Memory B cell (primary cell): ENCODE measurements around the gene TEX28.
A peak's percentile ranks its signal among the peaks of the same experiment; 100 is the strongest.
"Not testable (repeated sequence)": the region's sequence is repeated elsewhere in the genome, so short reads cannot be mapped to it uniquely, and the experiment has no call there.

Source experiments
- ATAC-seq: fragments of 150-1000 bp; cut with Tn5 transposase; 2 replicates; pipeline ENCODE4 v1.10.0; 2021; ENCODE audit warnings: low read depth, mild to moderate bottlenecking, moderate library complexity
- DNase-seq, 2 donors: peaks; one replicate each; pipeline ENCODE4 v3.0.0; 2022; ENCODE audit warnings: low spot score in 2 of 2
- H3K27ac Mint-ChIP-seq: one replicate; pipeline ENCODE4 v1.8.0; 2022; ENCODE audit warnings: mild to moderate bottlenecking, moderate library complexity, mixed read lengths
- H3K27me3 Mint-ChIP-seq: one replicate; pipeline ENCODE4 v1.8.0; 2022; ENCODE audit warnings: mixed read lengths
- H3K36me3 Mint-ChIP-seq: one replicate; pipeline ENCODE4 v1.8.0; 2022; ENCODE audit warnings: mild to moderate bottlenecking, mixed read lengths
- H3K4me1 Mint-ChIP-seq: one replicate; pipeline ENCODE4 v1.8.0; 2022; ENCODE audit warnings: mixed read lengths
- H3K4me3 Mint-ChIP-seq: one replicate; pipeline ENCODE4 v1.8.0; 2022; ENCODE audit warnings: mild to moderate bottlenecking, moderate library complexity, mixed read lengths
- H3K9me3 Mint-ChIP-seq: one replicate; pipeline ENCODE4 v1.8.0; 2022; ENCODE audit warnings: mixed read lengths

The TEX28 gene, protein sequence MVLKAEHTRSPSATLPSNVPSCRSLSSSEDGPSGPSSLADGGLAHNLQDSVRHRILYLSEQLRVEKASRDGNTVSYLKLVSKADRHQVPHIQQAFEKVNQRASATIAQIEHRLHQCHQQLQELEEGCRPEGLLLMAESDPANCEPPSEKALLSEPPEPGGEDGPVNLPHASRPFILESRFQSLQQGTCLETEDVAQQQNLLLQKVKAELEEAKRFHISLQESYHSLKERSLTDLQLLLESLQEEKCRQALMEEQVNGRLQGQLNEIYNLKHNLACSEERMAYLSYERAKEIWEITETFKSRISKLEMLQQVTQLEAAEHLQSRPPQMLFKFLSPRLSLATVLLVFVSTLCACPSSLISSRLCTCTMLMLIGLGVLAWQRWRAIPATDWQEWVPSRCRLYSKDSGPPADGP

GRCh38 chrX:154294791-154295574 lies at the start of gene TEX28:
Gene TEX28, minus strand, starts transcription at chrX:154295124. Its CDS starts 3,007 bp downstream, at chrX:154292117.
- no peaks in the 10 kb centered on the region for H3K27me3 Mint-ChIP-seq
- no peak within 1 kb of the TSS for H3K4me3 Mint-ChIP-seq
- H3K4me1 Mint-ChIP-seq: peaks cover 11% of the 10 kb centered on the region
- no peak for DNase-seq
- H3K36me3 Mint-ChIP-seq: no peaks in the 10 kb centered on the region
- no peaks in the 10 kb centered on the region for H3K9me3 Mint-ChIP-seq
- no peak for ATAC-seq
- H3K27ac Mint-ChIP-seq: no peak within 1 kb of the TSS

GRCh38 chrX:154343620-154344019 lies 48.7 kb upstream of the TEX28 start:
- ATAC-seq: peak; percentile 25
- H3K27me3 Mint-ChIP-seq, H3K4me3 Mint-ChIP-seq, H3K36me3 Mint-ChIP-seq, H3K27ac Mint-ChIP-seq, H3K9me3 Mint-ChIP-seq, DNase-seq, H3K4me1 Mint-ChIP-seq: not testable (repeated sequence)

- H3K4me3 Mint-ChIP-seq, H3K36me3 Mint-ChIP-seq, H3K4me1 Mint-ChIP-seq, H3K27ac Mint-ChIP-seq, DNase-seq, H3K27me3 Mint-ChIP-seq, H3K9me3 Mint-ChIP-seq: not testable (repeated sequence)
- peak; percentile 18 for ATAC-seq
Measured at GRCh38 chrX:154343063-154343462, 48.1 kb upstream of the TEX28 start.

DNA sequence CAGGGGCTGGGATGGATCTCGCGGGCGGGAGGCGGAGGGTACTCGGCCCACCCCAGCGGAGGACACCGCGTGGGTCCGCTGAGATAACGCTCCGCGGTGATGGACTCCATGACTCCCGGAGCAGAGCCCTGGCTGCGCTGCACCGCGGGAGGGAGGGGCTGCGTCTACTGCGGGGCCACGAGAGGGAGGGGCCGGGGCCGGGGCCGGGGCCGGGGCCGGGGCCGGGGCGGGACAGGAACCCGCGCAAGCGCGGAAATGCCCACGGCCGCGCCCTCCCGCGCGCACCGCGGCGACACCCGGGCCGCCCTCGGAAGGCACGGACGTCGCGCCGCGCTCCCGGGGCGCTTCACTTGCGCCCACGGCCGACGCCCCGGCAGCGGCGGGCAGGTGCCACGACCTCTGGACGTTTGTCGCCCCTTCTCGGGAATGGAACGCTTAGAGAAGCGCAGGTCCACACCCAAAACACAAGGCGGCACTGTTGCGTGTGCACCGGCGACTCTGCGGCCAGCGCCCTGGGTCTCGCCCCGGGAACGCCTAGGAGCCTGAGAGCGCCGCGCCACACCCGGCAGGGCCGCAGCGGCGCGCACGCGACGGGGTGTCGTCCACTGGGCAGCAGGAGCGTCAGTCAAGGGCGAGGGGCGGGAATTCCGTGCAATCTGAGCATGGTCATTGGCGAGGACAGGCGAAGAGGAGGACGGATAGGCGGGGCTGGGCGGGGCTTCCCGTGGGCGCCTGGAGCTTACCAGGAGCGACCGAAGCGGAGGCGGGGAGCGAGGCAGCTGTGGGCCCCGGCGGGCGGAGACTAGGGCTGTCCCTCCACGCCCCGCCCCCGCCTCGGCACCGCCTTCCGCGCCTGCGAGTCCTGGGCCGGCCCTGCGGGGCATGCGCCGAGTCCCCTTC lies 46.7 kb upstream of the TEX28 start:
- ATAC-seq: peak; percentile 69
- not testable (repeated sequence) for H3K36me3 Mint-ChIP-seq, H3K27me3 Mint-ChIP-seq, DNase-seq, H3K9me3 Mint-ChIP-seq, H3K27ac Mint-ChIP-seq, H3K4me1 Mint-ChIP-seq, H3K4me3 Mint-ChIP-seq

DNA sequence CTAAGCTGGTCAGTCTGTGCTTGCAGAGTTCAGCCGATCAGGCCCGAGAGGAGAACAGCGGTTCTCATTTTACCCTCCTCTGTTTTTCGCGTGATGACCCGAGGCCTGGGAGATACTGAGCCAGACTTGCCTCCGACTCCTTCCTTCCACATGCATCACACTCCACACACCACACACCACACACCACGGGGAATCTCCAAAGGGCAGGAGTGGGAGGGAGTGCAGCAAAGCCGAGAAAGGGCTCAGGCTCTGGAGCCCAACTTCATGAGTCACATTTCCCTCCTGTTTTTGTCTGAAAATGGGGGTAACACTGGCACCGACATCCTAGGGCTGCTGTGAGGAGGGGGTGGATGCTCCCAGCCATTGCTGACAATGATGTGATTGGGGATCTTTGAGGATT lies 39.6 kb upstream of the TEX28 start:
- H3K4me1 Mint-ChIP-seq: peaks cover 13% of the 10 kb centered on the region
- no peaks in the 10 kb centered on the region for H3K36me3 Mint-ChIP-seq
- DNase-seq (no peak), ATAC-seq (no peak)
- H3K27ac Mint-ChIP-seq: peak overlapping the region; percentile 50
- peak overlapping the region; percentile 21 for H3K4me3 Mint-ChIP-seq
- H3K9me3 Mint-ChIP-seq: no peaks in the 10 kb centered on the region
- no peaks in the 10 kb centered on the region for H3K27me3 Mint-ChIP-seq

DNA sequence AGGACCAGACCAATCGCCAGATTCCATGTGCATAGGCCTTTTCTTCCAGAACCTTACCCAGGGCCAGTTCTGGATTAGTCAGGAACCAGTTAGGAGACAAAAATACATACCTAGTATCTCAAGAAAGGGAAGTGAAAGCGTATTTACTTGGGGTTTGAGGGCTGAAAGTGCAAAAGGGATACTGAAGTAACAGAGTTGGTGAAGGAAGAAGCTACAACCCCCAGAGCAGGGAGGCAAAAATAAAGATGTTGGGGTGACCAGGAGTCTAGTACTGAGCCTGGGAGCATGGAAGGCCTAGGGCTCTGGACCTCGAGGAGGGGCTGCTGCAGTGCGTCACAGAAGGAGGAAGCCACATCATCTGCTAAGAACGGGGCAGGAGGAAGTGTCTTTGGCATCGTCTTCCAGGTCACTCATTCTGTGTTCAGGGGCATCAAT lies 38.9 kb upstream of the TEX28 start:
- Mint-ChIP-seq H3K36me3 (no peaks in the 10 kb centered on the region), H3K27ac (peak overlapping the region; percentile 56), H3K4me3 (peak overlapping the region; percentile 57), H3K27me3 (no peaks in the 10 kb centered on the region), H3K9me3 (no peaks in the 10 kb centered on the region), H3K4me1 (peaks cover 13% of the 10 kb centered on the region)
- ATAC-seq (peak; percentile 95), DNase-seq (no peak)

DNA sequence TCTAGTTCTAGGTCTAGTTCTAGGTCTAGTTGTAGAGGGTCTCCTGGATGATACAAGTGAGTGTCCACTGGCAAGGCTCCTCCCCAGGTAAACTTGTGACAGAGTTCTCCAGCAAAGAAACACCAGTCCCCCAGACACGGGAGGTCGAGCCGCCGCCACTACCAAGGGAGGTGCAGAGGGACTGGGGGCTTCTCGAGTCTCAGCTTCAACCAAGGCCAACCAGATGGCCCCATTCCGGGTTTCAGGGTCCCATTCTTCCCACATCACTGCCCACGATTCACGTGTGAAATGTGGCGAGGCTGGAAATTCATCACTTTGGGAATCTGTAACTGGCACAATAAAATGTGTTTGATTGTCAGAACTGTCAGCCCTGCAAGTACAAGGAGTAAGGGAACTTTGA lies 38.2 kb upstream of the TEX28 start:
- Mint-ChIP-seq H3K4me3 (no peak overlapping the region), H3K27ac (no peak overlapping the region)

GRCh38 chrX:154332561-154332960 lies 37.6 kb upstream of the TEX28 start:
- H3K27me3 Mint-ChIP-seq: no peaks in the 10 kb centered on the region

More for the DNA sequence above, 38.2 kb upstream of the TEX28 start:
- Mint-ChIP-seq H3K27me3 (no peaks in the 10 kb centered on the region), H3K4me1 (peaks cover 13% of the 10 kb centered on the region), H3K9me3 (no peaks in the 10 kb centered on the region), H3K36me3 (no peaks in the 10 kb centered on the region)
- DNase-seq (no peak), ATAC-seq (no peak)

DNA sequence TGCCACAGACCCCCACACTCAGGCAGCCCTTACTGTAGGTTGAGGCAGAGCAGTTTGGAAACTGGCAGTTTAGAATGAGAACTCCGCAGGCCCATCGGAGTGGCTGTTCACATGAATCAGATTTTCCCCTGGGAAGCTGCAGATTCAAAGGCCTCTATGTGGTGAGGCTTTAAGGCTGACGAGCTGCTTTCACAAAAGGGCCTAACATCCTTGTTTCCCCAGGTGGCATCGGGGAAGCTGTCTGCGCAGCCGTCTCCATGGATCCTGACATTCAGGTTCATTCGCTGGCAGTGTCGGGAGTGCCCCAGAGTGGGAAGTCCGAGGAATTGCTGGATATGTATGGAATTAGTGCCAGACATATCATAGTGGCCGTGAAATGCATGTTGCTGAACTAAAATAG lies 34.4 kb upstream of the TEX28 start:
- DNase-seq (no peak), ATAC-seq (no peak)
- Mint-ChIP-seq H3K27me3 (no peaks in the 10 kb centered on the region), H3K36me3 (no peaks in the 10 kb centered on the region), H3K4me3 (no peak overlapping the region), H3K4me1 (peaks cover 21% of the 10 kb centered on the region), H3K9me3 (no peaks in the 10 kb centered on the region), H3K27ac (no peak overlapping the region)

More at GRCh38 chrX:154332561-154332960, 37.6 kb upstream of the TEX28 start:
- DNase-seq (no peak), ATAC-seq (no peak)
- Mint-ChIP-seq H3K27ac (no peak overlapping the region), H3K4me1 (peaks cover 13% of the 10 kb centered on the region), H3K4me3 (no peak overlapping the region), H3K36me3 (no peaks in the 10 kb centered on the region), H3K9me3 (no peaks in the 10 kb centered on the region)

- DNase-seq (no peak), ATAC-seq (no peak)
- H3K27ac Mint-ChIP-seq: no peak overlapping the region
- no peaks in the 10 kb centered on the region for H3K9me3 Mint-ChIP-seq
- H3K36me3 Mint-ChIP-seq: no peaks in the 10 kb centered on the region
- peaks cover 19% of the 10 kb centered on the region for H3K4me1 Mint-ChIP-seq
- no peaks in the 10 kb centered on the region for H3K27me3 Mint-ChIP-seq
- no peak overlapping the region for H3K4me3 Mint-ChIP-seq
Measured at GRCh38 chrX:154328646-154329045, 33.7 kb upstream of the TEX28 start.

DNA sequence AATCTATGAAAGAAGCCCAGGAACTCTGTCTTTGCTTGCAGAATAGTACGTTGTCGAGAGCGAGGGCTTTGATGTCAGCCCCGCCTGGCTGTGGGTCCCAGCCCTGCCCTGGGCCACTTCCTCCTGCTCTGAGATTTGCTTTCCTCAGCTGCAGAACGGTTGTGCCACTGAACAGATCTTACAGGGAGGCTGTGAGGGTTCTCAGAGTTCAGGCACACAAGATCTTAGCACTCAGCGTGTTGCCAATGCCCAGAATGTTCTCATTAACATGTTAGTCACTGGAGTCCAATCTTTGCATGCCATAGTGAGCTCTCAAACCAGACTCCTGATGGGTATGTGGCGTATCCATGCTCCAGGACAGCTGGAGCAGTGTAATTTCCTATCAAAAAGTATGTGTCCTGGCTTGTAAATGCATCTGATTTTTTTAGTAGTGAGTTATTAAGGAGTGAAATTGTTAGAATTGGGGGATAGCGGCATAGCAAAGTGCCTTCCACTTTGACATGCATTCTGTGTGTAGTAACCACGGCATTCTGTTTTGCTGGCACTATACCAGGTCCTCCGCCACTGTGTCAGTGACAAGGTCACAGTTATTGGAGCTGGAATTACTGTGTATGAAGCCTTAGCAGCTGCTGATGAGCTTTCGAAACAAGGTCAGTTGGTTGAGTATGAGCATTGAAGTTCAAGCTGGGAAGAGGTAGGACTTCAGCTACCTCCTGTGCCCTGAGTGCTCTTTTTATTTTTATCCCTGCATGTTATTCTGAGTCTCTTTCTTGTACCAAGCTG lies 32.3 kb upstream of the TEX28 start:
- Mint-ChIP-seq H3K9me3 (no peaks in the 10 kb centered on the region), H3K4me3 (peak overlapping the region; percentile 11), H3K4me1 (peaks cover 21% of the 10 kb centered on the region), H3K36me3 (no peaks in the 10 kb centered on the region), H3K27ac (no peak overlapping the region), H3K27me3 (no peaks in the 10 kb centered on the region)
- ATAC-seq (peak; percentile 83), DNase-seq (no peak)

- H3K27ac Mint-ChIP-seq: no peak overlapping the region
- no peaks in the 10 kb centered on the region for H3K9me3 Mint-ChIP-seq
- H3K27me3 Mint-ChIP-seq: no peaks in the 10 kb centered on the region
- peaks cover 30% of the 10 kb centered on the region for H3K4me1 Mint-ChIP-seq
- H3K36me3 Mint-ChIP-seq: no peaks in the 10 kb centered on the region
- ATAC-seq (no peak), DNase-seq (no peak)
- no peak overlapping the region for H3K4me3 Mint-ChIP-seq
Measured at GRCh38 chrX:154325541-154325940, 30.6 kb upstream of the TEX28 start.

DNA sequence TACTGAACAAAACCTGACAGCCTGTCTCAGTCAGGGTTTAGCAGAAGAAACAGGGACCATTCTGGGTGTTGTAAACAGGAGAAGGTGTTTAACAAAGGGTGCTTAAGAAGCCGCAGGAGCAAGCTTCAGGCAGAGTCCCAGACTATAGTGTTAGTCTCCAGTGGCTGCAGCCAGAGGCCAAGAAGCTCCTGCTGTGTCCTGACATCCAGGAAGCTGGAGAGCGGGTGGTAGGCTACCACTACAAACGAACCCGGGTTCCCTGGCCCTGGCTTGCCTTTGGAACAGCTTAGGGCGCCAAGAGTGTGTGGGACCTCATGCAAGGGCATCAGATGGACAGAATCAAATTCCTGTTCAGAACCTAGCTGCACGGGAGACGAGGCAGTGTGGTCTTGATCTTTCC lies 28.6 kb upstream of the TEX28 start:
- Mint-ChIP-seq H3K4me1 (peaks cover 39% of the 10 kb centered on the region), H3K27ac (no peak overlapping the region), H3K9me3 (no peaks in the 10 kb centered on the region), H3K4me3 (no peak overlapping the region), H3K27me3 (no peaks in the 10 kb centered on the region), H3K36me3 (no peaks in the 10 kb centered on the region)
- ATAC-seq (no peak), DNase-seq (no peak)
